Measurements from ENCODE around the gene CPED1.

CPED1 gene

GRCh38 chr7:121084256-121084655 lies 95.7 kb downstream of the CPED1 start:
- no peaks in the 10 kb centered on the region for H3K9me3 ChIP-seq (ENCODE audit: control insufficient read depth, low read length)
- H3K27me3 ChIP-seq (ENCODE audit: control insufficient read depth, insufficient read depth, low read length), result no peaks in the 10 kb centered on the region
- no peak overlapping the region for H3K4me2 ChIP-seq (ENCODE audit: low read length)
- no peak overlapping the region for H2AFZ ChIP-seq
- H3K36me3 ChIP-seq (ENCODE audit: control insufficient read depth, insufficient read depth, low read length), result no peaks in the 10 kb centered on the region
- no peak overlapping the region for H3K27ac ChIP-seq
- H3K79me2 ChIP-seq, result no peaks in the 10 kb centered on the region
- H3K9ac ChIP-seq, result no peak overlapping the region
- H3K4me1 ChIP-seq, result no peaks in the 10 kb centered on the region
- no peak for TF ChIP-seq CTCF (IDR thresholded peaks at IDR 0.05)
- H3K4me3 ChIP-seq (ENCODE audit: low read depth, low read length), result no peak overlapping the region

GRCh38 chr7:121084748-121085336 lies 96.3 kb downstream of the CPED1 start:
- no peak overlapping the region for H2AFZ ChIP-seq
- no peak overlapping the region for H3K4me3 ChIP-seq (ENCODE audit: low read depth, low read length)
- H3K27me3 ChIP-seq (ENCODE audit: control insufficient read depth, insufficient read depth, low read length), result no peaks in the 10 kb centered on the region
- no peak overlapping the region for H3K27ac ChIP-seq
- no peaks in the 10 kb centered on the region for H3K36me3 ChIP-seq (ENCODE audit: control insufficient read depth, insufficient read depth, low read length)
- H3K4me2 ChIP-seq (ENCODE audit: low read length), result no peak overlapping the region
- TF ChIP-seq CTCF (IDR thresholded peaks at IDR 0.05), result no peak
- H3K9me3 ChIP-seq (ENCODE audit: control insufficient read depth, low read length), result no peaks in the 10 kb centered on the region
- no peaks in the 10 kb centered on the region for H3K79me2 ChIP-seq
- no peaks in the 10 kb centered on the region for H3K4me1 ChIP-seq
- H3K9ac ChIP-seq, result no peak overlapping the region

- Histone ChIP-seq H3K4me2 (ENCODE audit: low read length) (no peak overlapping the region), H3K79me2 (no peaks in the 10 kb centered on the region), H3K27ac (no peak overlapping the region), H3K9me3 (ENCODE audit: control insufficient read depth, low read length) (no peaks in the 10 kb centered on the region), H3K27me3 (ENCODE audit: control insufficient read depth, insufficient read depth, low read length) (no peaks in the 10 kb centered on the region), H3K4me3 (ENCODE audit: low read depth, low read length) (no peak overlapping the region), H3K36me3 (ENCODE audit: control insufficient read depth, insufficient read depth, low read length) (no peaks in the 10 kb centered on the region), H3K4me1 (no peaks in the 10 kb centered on the region), H2AFZ (no peak overlapping the region), H3K9ac (no peak overlapping the region)
- no peak for TF ChIP-seq CTCF (IDR thresholded peaks at IDR 0.05)
Observed at GRCh38 chr7:121085922-121086321, 97.4 kb downstream of the CPED1 start.

- no peak overlapping the region for H3K27ac ChIP-seq
- no peak overlapping the region for H3K4me3 ChIP-seq (ENCODE audit: low read depth, low read length)
- H3K27me3 ChIP-seq (ENCODE audit: control insufficient read depth, insufficient read depth, low read length), result no peaks in the 10 kb centered on the region
- no peaks in the 10 kb centered on the region for H3K9me3 ChIP-seq (ENCODE audit: control insufficient read depth, low read length)
- no peak overlapping the region for H3K9ac ChIP-seq
- H3K4me2 ChIP-seq (ENCODE audit: low read length), result no peak overlapping the region
- no peak overlapping the region for H2AFZ ChIP-seq
- H3K4me1 ChIP-seq, result no peaks in the 10 kb centered on the region
- H3K79me2 ChIP-seq, result no peaks in the 10 kb centered on the region
- no peak for TF ChIP-seq CTCF (IDR thresholded peaks at IDR 0.05)
- H3K36me3 ChIP-seq (ENCODE audit: control insufficient read depth, insufficient read depth, low read length), result no peaks in the 10 kb centered on the region
Observed at GRCh38 chr7:121088870-121089269, 100.4 kb downstream of the CPED1 start.

- Histone ChIP-seq H3K27ac (no peak overlapping the region), H3K4me1 (no peaks in the 10 kb centered on the region), H3K4me3 (ENCODE audit: low read depth, low read length) (no peak overlapping the region), H3K79me2 (no peaks in the 10 kb centered on the region), H3K9me3 (ENCODE audit: control insufficient read depth, low read length) (no peaks in the 10 kb centered on the region), H3K4me2 (ENCODE audit: low read length) (no peak overlapping the region), H3K27me3 (ENCODE audit: control insufficient read depth, insufficient read depth, low read length) (no peaks in the 10 kb centered on the region), H3K36me3 (ENCODE audit: control insufficient read depth, insufficient read depth, low read length) (no peaks in the 10 kb centered on the region), H3K9ac (no peak overlapping the region), H2AFZ (no peak overlapping the region)
- no peak for TF ChIP-seq CTCF (IDR thresholded peaks at IDR 0.05)
Observed at GRCh38 chr7:121094829-121095228, 106.3 kb downstream of the CPED1 start.
